HL-60 (cell line): Measurements from ENCODE around the gene CLINT1.

Source experiments
- DNase-seq, 2 experiments: peaks; one replicate each; pipeline ENCODE4 v3.0.0-alpha.2; 2010 to 2020; ENCODE audit warnings: low read depth in 1 of 2, low spot score in 1 of 2
- H3K27ac ChIP-seq: fragments of 250-450 bp; sonication (Bioruptor Pico); replicated peaks from 2 replicates; pipeline ENCODE4 v1.5.1; 2020; ENCODE audit warnings: mild to moderate bottlenecking, moderate library complexity
- H3K27me3 ChIP-seq: fragments of 250-450 bp; sonication (Bioruptor Pico); 2 replicates; pipeline ENCODE4 v1.5.1; 2021; ENCODE audit warnings: mild to moderate bottlenecking, moderate library complexity; ENCODE audit not compliant: insufficient read depth, poor library complexity, severe bottlenecking
- H3K4me3 ChIP-seq: replicated peaks from 2 replicates; pipeline ENCODE4 v1.5.1; 2011; ENCODE audit warnings: mild to moderate bottlenecking, control low read depth, low read length; ENCODE audit not compliant: insufficient read depth
- CTCF ChIP-seq: IDR thresholded peaks from one replicate; pipeline ENCODE4 v1.5.1; 2011; ENCODE audit warnings: low read length, control low read depth, inconsistent platforms; ENCODE audit not compliant: insufficient read depth
- GABPA ChIP-seq: IDR thresholded peaks from 2 replicates; pipeline ENCODE4 v1.6.1; 2012; ENCODE audit warnings: low read depth
- POLR2AphosphoS5 ChIP-seq: IDR thresholded peaks from 2 replicates; pipeline ENCODE4 v1.6.1; 2012; ENCODE audit warnings: low read depth
- REST ChIP-seq: IDR thresholded peaks from 2 replicates; pipeline ENCODE4 v1.6.1; 2012; ENCODE audit warnings: low read depth; ENCODE audit not compliant: insufficient replicate concordance
- SPI1 ChIP-seq: IDR thresholded peaks from 2 replicates; pipeline ENCODE4 v1.6.1; 2012; ENCODE audit warnings: low read depth, mild to moderate bottlenecking, borderline replicate concordance

The CLINT1 gene

GRCh38 chr5:157766902-157767301, 92.0 kb downstream of the CLINT1 start:
- H3K4me3 ChIP-seq = no peak overlapping the region
- DNase-seq = no peak
- TF ChIP-seq GABPA (no peak), POLR2AphosphoS5 (no peak), SPI1 (no peak), REST (no peak), CTCF (no peak)
- H3K27ac ChIP-seq = no peak overlapping the region
- H3K27me3 ChIP-seq = no peaks in the 10 kb centered on the region

- TF ChIP-seq GABPA (no peak), POLR2AphosphoS5 (no peak), SPI1 (no peak), REST (no peak), CTCF (no peak)
- Histone ChIP-seq H3K4me3 (no peak overlapping the region), H3K27ac (no peak overlapping the region), H3K27me3 (no peaks in the 10 kb centered on the region)
- no peak for DNase-seq
These were observed 92.5 kb downstream of the CLINT1 start for GRCh38 chr5:157766442-157766841.

- Histone ChIP-seq H3K4me3 (no peak overlapping the region), H3K27ac (no peak overlapping the region), H3K27me3 (no peaks in the 10 kb centered on the region)
- TF ChIP-seq REST (no peak), GABPA (no peak), CTCF (no peak), SPI1 (no peak), POLR2AphosphoS5 (no peak)
- no peak for DNase-seq
These were observed 94.4 kb downstream of the CLINT1 start for GRCh38 chr5:157764531-157764930.
